H9 (cell line): ENCODE measurements around the gene SEMA4D. TPM values are rescaled to one million over a fixed set of nuclear protein-coding genes. Genes with fewer than 3 reads are reported as not detected.

Experiments
- DNase-seq: peaks from one replicate; pipeline ENCODE4 v3.0.0-alpha.2; 2017
- H2AFZ ChIP-seq: one replicate; pipeline ENCODE4 v1.6.1; 2013; ENCODE audit warnings: mild to moderate bottlenecking, low read length, control low read depth, moderate library complexity
- H2AK5ac ChIP-seq: 2 replicates; pipeline ENCODE4 v1.6.1; 2013; ENCODE audit warnings: low read length, control low read depth, mixed read lengths; ENCODE audit not compliant: insufficient read length
- H2BK120ac ChIP-seq: one replicate; pipeline ENCODE4 v1.6.1; 2013; ENCODE audit warnings: low read depth, mild to moderate bottlenecking, low read length, control low read depth, inconsistent platforms; ENCODE audit not compliant: poor library complexity, severe bottlenecking
- H2BK12ac ChIP-seq: 2 replicates; pipeline ENCODE4 v1.6.1; 2013; ENCODE audit warnings: low read length, control low read depth, mixed read lengths, low read depth; ENCODE audit not compliant: insufficient read length
- H2BK15ac ChIP-seq: 2 replicates; pipeline ENCODE4 v1.6.1; 2013; ENCODE audit warnings: low read depth, low read length, control low read depth
- H2BK20ac ChIP-seq: one replicate; pipeline ENCODE4 v1.6.1; 2013; ENCODE audit warnings: low read depth, mild to moderate bottlenecking, low read length, control low read depth, inconsistent platforms; ENCODE audit not compliant: poor library complexity, severe bottlenecking
- H2BK5ac ChIP-seq: 2 replicates; pipeline ENCODE4 v1.6.1; 2013; ENCODE audit warnings: low read length, control low read depth, mixed read lengths; ENCODE audit not compliant: insufficient read length
- H3K14ac ChIP-seq: 2 replicates; pipeline ENCODE4 v1.6.1; 2013; ENCODE audit warnings: low read length, control low read depth; ENCODE audit not compliant: insufficient read depth
- H3K18ac ChIP-seq: 2 replicates; pipeline ENCODE4 v1.6.1; 2013; ENCODE audit warnings: low read depth, mild to moderate bottlenecking, mixed read lengths, low read length, control low read depth; ENCODE audit not compliant: insufficient read length
- H3K23ac ChIP-seq: 2 replicates; pipeline ENCODE4 v1.6.1; 2013; ENCODE audit warnings: low read length, control low read depth, mixed read lengths, low read depth; ENCODE audit not compliant: insufficient read length
- H3K23me2 ChIP-seq: 2 replicates; pipeline ENCODE4 v1.6.1; 2013; ENCODE audit warnings: low read depth, mild to moderate bottlenecking, mixed read lengths, low read length, control low read depth; ENCODE audit not compliant: insufficient read length, poor library complexity, severe bottlenecking
- H3K27ac ChIP-seq: 2 replicates; pipeline ENCODE4 v1.5.1; 2013; ENCODE audit warnings: low read length, control low read depth, mixed read lengths, low read depth; ENCODE audit not compliant: insufficient read length
- H3K27me3 ChIP-seq: 2 replicates; pipeline ENCODE4 v1.6.1; 2013; ENCODE audit warnings: low read length, control low read depth, inconsistent platforms; ENCODE audit not compliant: insufficient read depth
- H3K4ac ChIP-seq: 2 replicates; pipeline ENCODE4 v1.6.1; 2013; ENCODE audit warnings: low read depth, mild to moderate bottlenecking, control low read depth, inconsistent platforms, low read length, moderate library complexity
- H3K4me1 ChIP-seq: 2 replicates; pipeline ENCODE4 v1.6.1; 2013; ENCODE audit warnings: low read length, control low read depth, inconsistent platforms; ENCODE audit not compliant: insufficient read depth
- H3K4me2 ChIP-seq: 2 replicates; pipeline ENCODE4 v1.6.1; 2013; ENCODE audit warnings: low read length, control low read depth, mixed read lengths; ENCODE audit not compliant: insufficient read length, insufficient read depth
- H3K56ac ChIP-seq: 2 replicates; pipeline ENCODE4 v1.6.1; 2013; ENCODE audit warnings: low read depth, mild to moderate bottlenecking, mixed read lengths, low read length, control low read depth; ENCODE audit not compliant: insufficient read length
- H3K79me1 ChIP-seq: 2 replicates; pipeline ENCODE4 v1.6.1; 2013; ENCODE audit warnings: low read depth, mild to moderate bottlenecking, moderate library complexity, low read length, control low read depth, inconsistent platforms; ENCODE audit not compliant: insufficient read depth, poor library complexity, severe bottlenecking
- H3K79me2 ChIP-seq: 2 replicates; pipeline ENCODE4 v1.6.1; 2013; ENCODE audit warnings: low read length, control low read depth, inconsistent platforms; ENCODE audit not compliant: insufficient read depth
- H3K9ac ChIP-seq: 2 replicates; pipeline ENCODE4 v1.6.1; 2013; ENCODE audit warnings: low read length, control low read depth, mixed read lengths; ENCODE audit not compliant: insufficient read length; ENCODE audit errors: extremely low read depth
- H3K9me3 ChIP-seq: one replicate; pipeline ENCODE4 v1.6.1; 2013; ENCODE audit warnings: low read depth, low read length, inconsistent platforms; ENCODE audit not compliant: control insufficient read depth
- H3T11ph ChIP-seq: one replicate; pipeline ENCODE4 v1.6.1; 2013; ENCODE audit warnings: mild to moderate bottlenecking, low read length, control low read depth, inconsistent platforms
- H4K20me1 ChIP-seq: one replicate; pipeline ENCODE4 v1.6.1; 2013; ENCODE audit not compliant: control insufficient read depth, insufficient read length, insufficient read depth
- H4K5ac ChIP-seq: 2 replicates; pipeline ENCODE4 v1.6.1; 2013; ENCODE audit warnings: low read depth, mild to moderate bottlenecking, mixed read lengths, low read length, control low read depth; ENCODE audit not compliant: insufficient read length
- H4K8ac ChIP-seq: replicated peaks from 2 replicates; pipeline ENCODE4 v1.6.1; 2013; ENCODE audit warnings: low read length, control low read depth, mixed read lengths, low read depth; ENCODE audit not compliant: insufficient read length
- H4K91ac ChIP-seq: 2 replicates; pipeline ENCODE4 v1.6.1; 2013; ENCODE audit warnings: low read depth, mild to moderate bottlenecking, moderate library complexity, mixed read lengths, low read length, control low read depth; ENCODE audit not compliant: insufficient read length
- H3K27ac Mint-ChIP-seq, 3 experiments: 2 replicates in 2 of 3; 3 replicates in 1 of 3; pipeline ENCODE4 v1.8.0; 2020 to 2021; ENCODE audit warnings: mixed read lengths in 3 of 3, mild to moderate bottlenecking in 1 of 3, moderate library complexity in 1 of 3
- H3K27me3 Mint-ChIP-seq: 2 replicates; pipeline ENCODE4 v1.8.0; 2021; ENCODE audit warnings: low read depth, mild to moderate bottlenecking, moderate library complexity, mixed read lengths
- H3K36me3 Mint-ChIP-seq, 3 experiments: 2 replicates in 2 of 3; 3 replicates in 1 of 3; pipeline ENCODE4 v1.8.0; 2020 to 2021; ENCODE audit warnings: low read depth in 3 of 3, mixed read lengths in 3 of 3; ENCODE audit not compliant: insufficient read depth in 1 of 3
- H3K4me1 Mint-ChIP-seq, 2 experiments: 2 replicates each; pipeline ENCODE4 v1.8.0; 2020; ENCODE audit warnings: mixed read lengths in 2 of 2
- H3K4me3 Mint-ChIP-seq, 2 experiments: 2 replicates in 1 of 2; 3 replicates in 1 of 2; pipeline ENCODE4 v1.8.0; 2020 to 2021; ENCODE audit warnings: mild to moderate bottlenecking in 2 of 2, mixed read lengths in 2 of 2, moderate library complexity in 1 of 2
- H3K9me3 Mint-ChIP-seq, 2 experiments: 2 replicates in 1 of 2; 3 replicates in 1 of 2; pipeline ENCODE4 v1.8.0; 2020; ENCODE audit warnings: mild to moderate bottlenecking in 2 of 2, mixed read lengths in 2 of 2, moderate library complexity in 1 of 2
- CTCF ChIP-seq: fragments of 200-600 bp; sonication (generic); conservative IDR thresholded peaks from 3 replicates; pipeline ENCODE4 v1.8.0; 2021; ENCODE audit warnings: antibody characterized with exemption, mild to moderate bottlenecking
- WGBS: extraction: QIAGEN DNeasy Blood & Tissue Kit; methylation state at CpG from one replicate; pipeline ENCODE4 v1.1.7; 2013; ENCODE audit warnings: missing lambda C conversion rate, low lambda C conversion rate, mixed read lengths; ENCODE audit not compliant: insufficient read length; ENCODE audit errors: extremely low coverage; 5-methylcytosine and 5-hydroxymethylcytosine counted together
- total RNA-seq: library from RNA; stranded (reverse); gene quantifications from 2 replicates; pipeline ENCODE4 v1.2.1, GENCODE V29; 2021

SEMA4D gene
- total RNA-seq, 1 experiment from 2014 or later: 47.2 TPM

- Histone ChIP-seq H3K9ac (no peak overlapping the region), H3K79me1 (no peaks in the 10 kb centered on the region), H3K56ac (no peak overlapping the region), H3K23ac (no peak overlapping the region), H2BK15ac (no peak overlapping the region), H2BK12ac (no peak overlapping the region), H2BK20ac (no peak overlapping the region), H4K91ac (no peak overlapping the region), H3K9me3 (no peaks in the 10 kb centered on the region), H2BK5ac (no peak overlapping the region), H3K23me2 (no peaks in the 10 kb centered on the region), H2AFZ (no peak overlapping the region), H3K4ac (no peak overlapping the region), H2BK120ac (no peak overlapping the region), H4K20me1 (no peaks in the 10 kb centered on the region), H3K27me3 (no peaks in the 10 kb centered on the region), H3K4me2 (no peak overlapping the region), H4K5ac (no peak overlapping the region), H3K79me2 (no peaks in the 10 kb centered on the region), H3K14ac (no peak overlapping the region), H4K8ac (no peak overlapping the region), H3K18ac (no peak overlapping the region), H3K27ac (no peak overlapping the region), H3K4me1 (no peaks in the 10 kb centered on the region), H2AK5ac (no peak overlapping the region), H3T11ph (no peak overlapping the region)
- Mint-ChIP-seq H3K27me3 (no peaks in the 10 kb centered on the region), H3K9me3 (no peaks in the 10 kb centered on the region), H3K4me1 (no peaks in the 10 kb centered on the region), H3K36me3 (peaks cover 32 to 83% (median 83%) of the 10 kb centered on the region in 3 experiments; a peak in 6 of 7 replicates), H3K27ac (peak overlapping the region in 1 of 3 experiments; percentile 23; a peak in 2 of 7 replicates), H3K4me3 (no peak overlapping the region)
- TF ChIP-seq CTCF: no peak
- no peak for DNase-seq
- WGBS: no CpG with 5 or more reads among the region's 4 CpGs
Observed at GRCh38 chr9:89358985-89359384, 138.9 kb downstream of the SEMA4D start.
